GM18511 (cell line): Measurements from ENCODE around the gene CATSPERE.
A peak's percentile ranks its signal among the peaks of the same experiment; 100 is the strongest.
"Not testable (repeated sequence)": the region's sequence is repeated elsewhere in the genome, so short reads cannot be mapped to it uniquely, and the experiment has no call there.

Experiments used
- ATAC-seq: cut with Tn5 transposase; IDR thresholded peaks from one replicate; pipeline ENCODE4 v1.9.1; 2021; ENCODE audit warnings: mild to moderate bottlenecking, moderate library complexity; ENCODE audit not compliant: unreplicated experiment

CATSPERE gene

GRCh38 chr1:244448279-244449036 lies 12.6 kb upstream of the CATSPERE start:
- no peak for ATAC-seq

- ATAC-seq = no peak
Observed at GRCh38 chr1:244449936-244450508, 11.1 kb upstream of the CATSPERE start.

- ATAC-seq = peak; percentile 30
Observed at GRCh38 chr1:244450597-244451538, 10.2 kb upstream of the CATSPERE start.

- peak; percentile 31 for ATAC-seq
Observed at GRCh38 chr1:244451539-244451950, 9.5 kb upstream of the CATSPERE start, which contains the start of gene ADSS2. ADSS2 (minus strand) TSS chr1:244451909; CDS start chr1:244451817, 92 bp downstream.

GRCh38 chr1:244451951-244452795 lies 8.9 kb upstream of the CATSPERE start:
- ATAC-seq = peak; percentile 92

- no peak for ATAC-seq
Observed at GRCh38 chr1:244454412-244454811, 6.7 kb upstream of the CATSPERE start.

GRCh38 chr1:244456586-244456985 lies 4.5 kb upstream of the CATSPERE start:
- ATAC-seq = no peak

- no peak for ATAC-seq
Observed at GRCh38 chr1:244458781-244459180, 2.3 kb upstream of the CATSPERE start.

GRCh38 chr1:244460197-244460596 lies 876 bp upstream of the CATSPERE start:
- ATAC-seq = no peak

GRCh38 chr1:244466724-244467123 lies 5.7 kb downstream of the CATSPERE start:
- ATAC-seq = no peak

- no peak for ATAC-seq
Observed at GRCh38 chr1:244473059-244473605, 12.1 kb downstream of the CATSPERE start.

- ATAC-seq = not testable (repeated sequence)
Observed at GRCh38 chr1:244484971-244485370, 23.9 kb downstream of the CATSPERE start.

GRCh38 chr1:244494653-244495052 lies 33.6 kb downstream of the CATSPERE start:
- no peak for ATAC-seq

- no peak for ATAC-seq
Observed at GRCh38 chr1:244496186-244496585, 35.1 kb downstream of the CATSPERE start.

- no peak for ATAC-seq
Observed at GRCh38 chr1:244497805-244498204, 36.7 kb downstream of the CATSPERE start.

- not testable (repeated sequence) for ATAC-seq
Observed at GRCh38 chr1:244499484-244499883, 38.4 kb downstream of the CATSPERE start.

- ATAC-seq = not testable (repeated sequence)
Observed at GRCh38 chr1:244500515-244500914, 39.4 kb downstream of the CATSPERE start.

GRCh38 chr1:244502630-244503029 lies 41.6 kb downstream of the CATSPERE start:
- no peak for ATAC-seq

GRCh38 chr1:244513493-244513892 lies 52.4 kb downstream of the CATSPERE start:
- ATAC-seq = no peak

GRCh38 chr1:244515680-244516079 lies 54.6 kb downstream of the CATSPERE start:
- no peak for ATAC-seq
